GM18520 (cell line): Measurements from ENCODE around the gene GLB1L.
"Not testable (repeated sequence)": the region's sequence is repeated elsewhere in the genome, so short reads cannot be mapped to it uniquely, and the experiment has no call there.

Experiments
- ATAC-seq: cut with Tn5 transposase; IDR thresholded peaks from one replicate; pipeline ENCODE4 v1.9.1; 2021; ENCODE audit not compliant: unreplicated experiment

The GLB1L gene

DNA sequence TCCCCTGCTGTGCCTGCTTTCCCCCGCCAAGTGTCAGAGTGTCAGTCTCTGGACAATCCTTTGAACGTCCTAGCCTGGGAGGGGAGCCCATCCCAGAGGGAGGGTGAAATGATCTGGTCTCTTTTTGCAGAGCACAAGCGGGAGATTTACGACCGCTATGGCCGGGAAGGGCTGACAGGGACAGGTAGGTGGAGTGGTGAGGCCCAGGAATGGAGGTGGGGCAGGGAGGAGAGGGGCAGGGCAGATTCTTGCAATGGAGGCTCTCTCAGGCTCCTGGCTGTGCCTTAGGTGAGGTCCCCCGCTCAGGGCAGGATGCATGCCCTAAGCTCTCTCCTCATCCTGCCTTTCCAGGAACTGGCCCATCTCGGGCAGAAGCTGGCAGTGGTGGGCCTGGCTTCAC lies 36.3 kb upstream of the GLB1L start:
- no peak for ATAC-seq

DNA sequence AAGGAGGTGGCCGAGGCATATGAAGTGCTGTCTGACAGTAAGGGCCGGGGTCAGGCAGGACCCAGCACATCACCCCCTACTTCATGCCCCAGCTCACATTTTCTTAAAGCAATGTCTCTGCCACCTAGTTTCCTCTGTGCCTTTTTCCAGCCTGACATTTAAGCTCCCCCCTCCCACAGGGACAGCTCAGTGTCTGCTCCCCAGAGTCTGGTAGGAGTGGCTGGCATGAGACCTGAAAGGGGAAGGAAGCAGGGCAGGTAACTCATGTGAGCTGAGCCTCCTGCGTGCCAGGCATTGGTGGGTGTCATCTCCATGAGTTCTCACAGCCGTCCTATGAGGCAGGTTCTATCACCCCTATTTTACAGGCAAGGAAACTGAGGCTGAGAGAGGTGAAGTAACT lies 35.4 kb upstream of the GLB1L start:
- ATAC-seq, result no peak

DNA sequence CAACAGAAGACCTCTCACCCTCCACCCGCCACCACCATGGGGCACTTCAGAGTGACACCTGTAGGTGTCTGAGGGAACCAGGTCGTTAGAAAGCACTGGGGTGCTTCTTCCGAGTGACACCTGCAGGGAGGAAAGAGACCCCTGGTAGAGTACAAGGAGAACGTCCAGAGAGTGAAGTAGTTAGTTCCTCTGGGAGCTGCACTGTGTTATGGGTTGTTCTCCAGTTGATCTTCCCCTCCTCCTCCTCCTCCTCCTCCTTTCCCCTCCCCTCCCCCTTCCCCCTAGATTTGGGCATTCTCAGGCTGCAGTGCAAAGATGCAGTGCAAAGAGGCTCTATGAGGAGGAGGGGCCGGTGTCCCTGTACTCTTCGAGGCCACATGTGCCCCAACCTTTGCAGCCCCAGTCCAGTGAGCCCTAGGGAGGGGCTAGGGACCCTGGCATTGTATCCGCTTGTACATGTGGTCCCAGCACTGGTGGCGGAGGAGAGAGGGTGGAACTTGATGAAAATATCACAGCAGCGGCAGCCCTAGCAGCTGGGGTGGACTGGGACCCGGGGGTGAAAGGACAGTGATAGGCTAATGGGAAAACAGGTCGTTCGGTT lies 34.8 kb upstream of the GLB1L start:
- ATAC-seq, result no peak

DNA sequence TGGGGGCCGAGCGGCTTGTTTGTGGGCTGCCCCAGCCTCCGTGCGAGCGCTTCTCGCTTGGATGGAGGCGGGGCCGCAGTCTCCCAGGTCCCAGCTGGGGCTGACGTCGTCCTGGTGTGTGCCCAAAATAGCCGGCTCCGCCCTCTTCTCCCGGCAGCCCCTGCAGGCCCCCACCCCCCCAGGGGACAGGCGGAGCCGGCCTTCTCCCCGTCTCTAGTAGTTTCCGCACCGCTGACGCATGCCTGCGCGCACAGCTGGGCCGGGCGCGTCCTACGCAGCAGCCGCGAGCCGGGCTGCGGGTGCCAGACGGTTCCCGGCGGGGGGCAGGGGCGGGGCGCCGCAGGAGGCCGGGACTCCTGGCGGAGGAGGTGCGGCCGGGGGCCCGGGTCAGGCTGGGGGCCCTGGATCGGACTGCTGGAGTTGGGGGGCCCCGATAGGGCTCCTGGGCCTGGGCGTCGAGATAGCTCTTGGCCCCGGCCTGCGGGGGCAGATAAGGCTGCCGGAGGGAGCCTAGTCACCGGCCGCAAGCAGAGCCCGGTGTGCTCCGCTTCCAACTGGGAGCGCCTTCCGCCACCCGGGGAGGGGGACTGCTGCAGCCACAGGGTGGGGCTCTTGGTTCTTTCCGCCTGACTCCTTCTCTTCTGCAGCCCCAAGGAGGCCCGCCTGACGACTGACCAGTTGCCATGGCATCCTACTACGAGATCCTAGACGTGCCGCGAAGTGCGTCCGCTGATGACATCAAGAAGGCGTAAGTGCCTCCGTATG lies 34.1 kb upstream of the GLB1L start, which contains the start of gene DNAJB2:
DNAJB2 (plus strand) TSS at position 216 of the 765 bp plus-strand sequence; CDS start at position 684, 468 bp downstream.
- ATAC-seq, result peak; percentile 75

DNA sequence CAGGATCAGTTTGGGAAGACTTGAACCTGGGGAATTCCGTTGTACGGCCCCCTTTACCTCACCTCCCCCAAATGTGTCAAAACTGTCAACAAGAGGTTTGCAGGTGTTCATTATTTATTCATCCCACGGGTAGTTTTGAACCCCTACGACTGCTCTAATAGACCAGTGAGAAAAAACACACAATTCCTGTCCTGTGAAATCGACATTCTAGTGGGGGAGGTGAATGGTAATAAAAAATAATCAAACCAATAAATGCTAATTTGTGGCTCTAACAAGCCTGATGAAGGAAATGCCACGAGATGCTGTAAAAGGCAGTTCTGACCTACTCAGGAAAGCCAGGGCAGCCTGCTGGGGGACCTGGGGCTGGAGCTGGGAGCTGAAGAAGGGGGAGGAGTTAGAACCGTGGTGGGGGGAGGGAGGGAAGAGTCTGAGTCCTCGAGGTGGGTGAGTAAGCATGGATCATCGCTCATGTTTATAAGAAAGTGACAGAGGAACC lies 33.5 kb upstream of the GLB1L start:
- ATAC-seq, result peak; percentile 0

DNA sequence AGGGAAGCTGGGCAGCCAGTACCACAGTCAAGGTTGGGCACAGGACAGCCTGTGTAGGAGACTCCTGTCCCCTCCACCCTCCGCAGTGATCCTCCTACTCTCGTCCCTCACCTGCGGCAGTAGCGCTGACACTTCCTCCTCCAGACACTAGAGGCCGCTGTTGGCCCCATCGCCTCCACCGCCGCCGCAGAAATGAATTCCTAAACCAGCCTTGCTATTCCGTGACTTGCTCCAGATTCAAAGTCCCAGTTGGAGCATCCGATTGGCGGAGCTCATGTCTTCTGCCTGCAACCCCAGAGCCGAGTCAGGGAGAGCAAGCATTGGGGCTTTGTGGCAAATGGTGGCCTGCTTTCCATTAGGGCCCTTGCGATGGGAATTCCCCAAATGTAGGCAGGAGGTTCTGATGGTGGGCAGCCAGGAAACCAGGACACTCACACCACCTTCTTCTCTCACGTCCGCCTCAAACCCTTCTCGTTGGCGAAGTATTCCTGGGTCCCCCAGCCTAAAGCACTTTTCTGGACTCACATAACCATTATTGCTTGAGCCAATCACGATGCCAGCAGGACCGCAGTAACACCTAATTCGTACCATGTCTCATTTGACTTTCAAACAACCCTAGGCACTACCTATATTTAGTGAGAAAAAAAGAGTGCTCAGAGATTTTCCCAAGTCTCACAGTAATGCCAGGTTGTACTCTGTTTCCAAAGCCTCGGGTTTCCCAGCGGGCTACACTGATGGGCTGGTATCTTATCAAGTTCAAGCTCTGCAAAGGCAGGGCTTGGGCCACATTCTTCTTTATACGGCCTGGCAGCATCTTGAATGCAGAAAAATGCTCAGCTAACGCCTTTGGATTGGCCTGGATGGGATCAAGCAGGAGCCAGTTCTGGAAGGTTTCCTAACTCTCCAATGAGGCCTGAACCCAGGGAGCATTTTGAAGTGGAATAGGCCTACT lies 32.7 kb upstream of the GLB1L start:
- peak; percentile 12 for ATAC-seq

DNA sequence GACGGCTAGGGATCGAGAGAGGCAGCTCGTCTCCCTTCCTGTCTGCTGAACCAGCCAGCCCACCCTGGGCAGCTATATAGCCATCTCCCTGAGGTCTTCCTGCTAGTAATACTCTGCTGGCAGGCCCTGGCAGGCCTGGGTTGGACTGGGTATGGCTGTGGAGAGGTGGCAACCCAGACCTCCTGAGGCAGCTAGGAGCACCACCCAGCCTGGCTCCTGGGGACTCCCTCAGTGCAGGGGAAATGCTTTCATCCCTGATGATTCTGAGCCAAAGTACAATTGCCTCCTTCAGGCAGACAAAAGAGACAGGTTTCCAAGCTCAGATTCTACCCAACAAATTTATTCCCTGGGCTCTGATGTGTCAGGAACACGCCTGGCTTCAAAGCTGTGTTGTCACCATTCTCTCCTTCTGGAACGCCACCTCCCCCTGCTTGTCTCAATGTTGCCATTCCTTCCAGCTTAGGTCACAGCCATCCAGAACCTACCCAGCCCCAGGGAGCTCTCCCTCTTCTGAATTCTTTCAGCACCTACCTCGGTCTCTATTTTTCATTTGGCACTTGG lies 29.2 kb upstream of the GLB1L start:
- no peak for ATAC-seq

DNA sequence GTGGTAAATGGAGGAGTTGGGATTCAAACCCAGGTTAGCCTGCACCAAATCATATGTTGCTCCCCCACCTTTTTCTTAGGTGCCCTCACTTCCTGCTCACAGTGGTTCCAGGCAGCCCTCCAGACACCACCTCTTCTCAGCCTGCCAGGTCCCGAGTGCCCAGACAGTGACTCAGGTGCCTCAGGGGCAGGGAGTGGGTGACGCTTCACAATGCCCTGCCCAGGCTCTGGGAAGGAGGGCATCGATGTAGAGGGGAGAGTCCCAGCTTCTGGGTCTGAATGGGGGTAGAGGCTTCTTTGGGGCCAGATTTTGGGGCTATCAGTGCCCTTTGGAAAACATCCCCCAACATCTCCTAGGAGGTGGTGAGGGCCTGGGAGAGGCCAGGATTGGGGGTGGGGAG lies 28.7 kb upstream of the GLB1L start:
- ATAC-seq, result no peak

DNA sequence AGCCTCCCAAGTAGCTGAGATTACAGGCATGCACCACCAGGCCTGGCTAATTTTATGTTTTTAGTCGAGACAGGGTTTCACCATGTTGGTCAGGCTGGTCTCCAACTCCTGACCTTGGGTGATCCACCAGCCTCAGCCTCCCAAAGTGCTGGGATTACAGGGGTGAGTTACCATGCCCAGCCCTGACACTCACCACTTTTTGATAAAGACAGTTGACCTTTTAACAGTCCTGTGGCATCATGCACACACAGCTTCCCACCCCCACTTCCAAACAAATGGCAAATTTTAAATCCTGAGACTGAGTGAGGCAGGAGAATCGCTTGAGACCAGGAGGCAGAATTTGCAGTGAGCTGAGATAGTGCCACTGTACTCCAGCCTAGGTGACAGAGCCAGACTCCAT lies 27.8 kb upstream of the GLB1L start:
- no peak for ATAC-seq

DNA sequence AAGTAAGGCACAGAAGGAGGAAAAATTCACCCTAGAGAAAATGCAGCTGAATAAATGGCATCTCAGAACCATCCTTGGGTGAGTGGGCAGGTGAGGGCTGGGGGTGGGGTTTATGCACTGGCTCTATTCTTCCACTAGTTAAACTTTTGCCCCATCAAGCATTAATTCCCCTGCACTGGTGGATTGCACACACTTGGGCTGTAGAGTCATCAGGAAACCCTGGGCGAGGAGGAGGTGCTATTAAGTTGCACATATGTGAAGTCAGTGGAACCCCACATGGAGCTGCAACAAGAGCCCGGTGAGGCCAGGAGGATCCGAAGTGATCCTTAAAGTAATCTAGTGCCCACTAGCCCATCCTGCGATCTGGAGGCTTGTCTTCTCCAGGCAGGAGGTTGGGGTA lies 27.1 kb upstream of the GLB1L start:
- ATAC-seq, result no peak

DNA sequence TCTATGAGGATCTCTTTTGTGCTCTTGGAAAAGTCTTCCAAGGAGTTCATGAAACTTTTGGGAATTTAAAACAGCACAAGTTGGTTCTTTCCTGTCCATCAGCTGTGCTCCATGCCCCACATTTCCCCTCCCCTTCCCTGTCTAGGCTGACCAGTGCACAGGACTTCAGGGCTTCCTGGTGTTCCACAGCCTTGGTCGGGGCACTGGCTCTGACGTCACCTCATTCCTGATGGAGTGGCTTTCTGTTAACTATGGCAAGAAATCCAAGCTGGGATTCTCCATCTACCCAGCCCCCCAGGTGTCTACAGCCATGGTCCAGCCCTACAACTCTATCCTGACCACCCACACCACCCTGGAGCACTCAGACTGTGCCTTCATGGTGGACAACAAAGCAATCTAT lies 25.8 kb upstream of the GLB1L start:
- ATAC-seq, result no peak

DNA sequence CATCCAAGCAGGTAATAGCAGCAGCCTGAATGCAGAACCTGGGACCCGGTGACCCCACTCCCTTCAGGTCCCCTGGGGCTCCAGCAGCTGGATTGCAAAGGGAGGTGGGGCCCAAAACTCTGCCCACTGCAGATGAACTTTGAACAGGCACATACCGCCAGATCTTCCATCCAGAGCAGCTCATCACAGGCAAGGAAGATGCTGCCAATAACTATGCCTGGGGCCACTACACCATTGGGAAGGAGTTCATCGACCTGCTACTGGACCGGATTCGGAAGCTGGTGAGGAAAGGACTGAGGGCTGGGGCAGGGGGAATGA lies 24.8 kb upstream of the GLB1L start:
- ATAC-seq, result no peak

DNA sequence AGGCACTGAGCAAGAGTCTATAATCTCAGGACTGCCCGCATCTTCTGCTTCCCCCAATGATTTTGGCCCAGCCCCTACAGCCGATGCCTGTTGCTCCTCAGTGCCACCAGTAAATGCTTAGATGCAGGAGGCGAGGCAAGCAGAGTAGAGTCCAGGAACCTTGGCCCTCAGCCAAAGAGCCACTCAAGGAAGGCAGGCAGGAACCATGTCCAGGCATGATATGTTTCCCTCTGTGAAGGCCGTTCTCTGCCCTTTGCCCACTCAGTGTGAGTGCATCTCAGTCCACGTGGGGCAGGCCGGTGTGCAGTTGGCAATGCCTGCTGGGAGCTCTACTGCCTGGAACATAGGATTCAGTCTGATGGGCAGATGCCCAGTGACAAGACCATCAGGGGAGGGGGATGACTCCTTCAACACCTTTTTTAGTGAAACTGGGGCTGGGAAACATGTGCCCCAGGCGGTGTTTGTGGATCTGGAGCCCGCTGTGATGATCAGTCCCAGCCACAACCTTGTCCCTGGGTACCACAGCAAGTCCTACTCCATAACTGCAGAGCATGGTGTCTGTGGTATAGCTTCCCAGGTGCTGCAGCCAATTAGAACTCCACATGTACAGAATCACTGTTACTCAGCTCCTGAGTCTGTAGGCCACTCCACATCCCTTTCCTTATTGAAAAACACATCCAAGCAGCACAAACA lies 24.3 kb upstream of the GLB1L start:
- no peak for ATAC-seq

DNA sequence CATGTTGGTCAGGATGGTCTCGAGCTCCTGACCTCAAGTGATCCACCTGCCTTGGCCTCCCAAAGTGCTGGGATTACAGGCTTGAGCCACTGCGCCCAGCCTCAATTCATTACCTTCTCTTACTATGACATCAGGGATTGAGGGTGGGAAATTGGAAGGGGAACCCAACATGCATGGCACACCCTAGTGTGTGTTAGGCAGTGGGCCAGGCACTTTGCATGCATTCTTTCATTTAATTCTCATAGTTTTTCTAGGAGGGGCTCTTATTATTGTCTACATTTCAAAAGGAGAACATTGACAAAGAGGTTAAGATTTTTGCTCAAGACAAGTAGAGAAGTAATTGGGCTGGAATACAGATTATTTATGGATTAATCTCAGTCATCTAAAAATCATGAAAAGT lies 23.1 kb upstream of the GLB1L start:
- no peak for ATAC-seq

DNA sequence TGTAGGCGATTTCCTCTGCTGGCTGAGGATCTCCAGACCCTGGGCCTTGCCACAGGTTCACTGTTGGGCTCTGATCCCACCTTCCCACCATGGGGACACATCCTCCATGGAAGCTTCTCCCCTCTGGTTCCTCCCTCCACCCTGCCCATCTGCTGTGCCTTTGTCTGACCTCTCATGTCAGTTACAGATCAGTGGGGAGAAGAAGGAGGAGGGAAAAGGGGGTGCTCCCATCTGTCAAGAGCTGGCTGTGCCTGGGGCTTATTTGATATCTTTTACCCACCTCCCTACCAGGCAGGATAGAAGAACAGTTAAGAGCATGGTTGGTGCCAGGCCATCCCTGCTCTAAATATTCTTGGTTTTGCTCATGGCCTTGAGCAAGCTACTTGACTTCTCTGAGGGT lies 21.6 kb upstream of the GLB1L start:
- no peak for ATAC-seq

DNA sequence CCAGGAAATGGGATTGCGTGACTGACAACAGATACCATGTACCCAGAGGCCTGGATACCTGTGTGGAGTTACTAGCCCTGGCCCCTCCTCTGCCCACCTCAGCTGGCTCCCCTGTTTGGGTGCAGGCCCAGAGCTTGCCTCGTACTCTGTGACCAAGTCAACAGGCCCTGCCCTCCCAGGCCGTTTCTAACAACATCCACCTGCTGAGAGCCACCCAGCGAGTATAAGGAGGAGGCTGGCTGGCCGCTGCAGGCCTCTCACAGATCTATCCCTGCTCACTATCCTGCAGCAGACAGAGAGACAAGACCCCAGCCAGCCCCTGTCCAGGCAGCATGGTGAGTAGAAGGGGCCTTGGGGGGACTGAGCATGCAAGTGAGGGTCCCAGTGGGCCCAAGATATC lies 21.0 kb upstream of the GLB1L start:
- ATAC-seq, result no peak

DNA sequence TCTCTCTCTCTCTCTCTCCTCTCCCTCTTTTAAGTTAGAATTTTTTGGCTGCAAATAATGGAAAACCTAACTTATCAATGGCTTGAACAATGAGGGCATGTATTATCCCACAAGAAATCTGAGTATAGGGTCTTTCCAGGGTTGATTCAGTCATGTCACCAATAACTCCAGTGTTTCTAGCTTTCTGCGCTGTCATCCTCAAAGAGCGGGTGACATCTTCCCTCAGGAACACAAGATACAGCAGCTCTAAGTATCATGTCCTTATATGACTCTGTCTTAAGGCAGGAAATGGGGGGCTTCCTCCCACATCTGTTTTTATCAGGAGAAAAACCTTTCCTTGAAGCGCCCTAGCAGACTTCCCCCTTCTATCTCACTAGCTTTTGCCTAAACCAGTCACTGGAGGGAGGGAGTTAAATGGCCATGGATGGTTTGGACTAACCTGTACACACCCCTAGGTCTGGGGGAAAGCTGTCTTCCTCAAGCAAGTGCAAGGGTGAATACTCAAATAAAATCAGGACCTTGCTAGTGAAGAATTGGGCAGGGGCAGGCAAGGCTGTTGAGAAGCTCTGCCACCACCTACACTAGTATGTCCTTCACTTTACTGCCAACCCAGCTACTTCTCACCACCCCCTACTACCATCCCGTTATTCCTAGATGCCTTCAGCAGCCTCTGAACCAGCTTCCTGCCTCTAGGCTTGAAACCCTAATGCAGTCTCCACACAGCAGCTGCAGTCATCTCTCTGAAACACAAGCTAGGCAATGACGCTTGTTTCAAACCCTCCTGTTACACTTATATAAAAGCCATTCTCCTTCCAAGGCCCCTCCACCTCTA lies 16.0 kb upstream of the GLB1L start:
- ATAC-seq, result no peak

DNA sequence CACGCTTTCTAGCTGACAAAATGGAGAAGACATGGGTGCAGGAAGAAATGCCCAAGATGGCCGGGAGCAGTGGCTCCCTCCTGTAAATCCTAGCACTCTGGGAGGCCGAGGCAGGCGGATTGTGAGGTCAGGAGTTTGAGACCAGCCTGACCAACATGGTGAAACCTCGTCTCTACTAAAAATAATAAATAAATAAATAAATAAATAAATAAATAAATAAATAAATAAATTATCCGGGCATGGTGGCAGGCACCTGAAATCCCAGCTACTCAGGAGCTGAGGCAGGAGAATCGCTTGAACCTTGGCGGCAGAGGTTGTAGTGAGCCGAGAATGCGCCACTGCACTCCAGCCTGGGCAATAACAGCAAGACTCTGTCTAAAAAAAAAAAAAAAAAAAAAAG lies 13.7 kb upstream of the GLB1L start:
- ATAC-seq, result not testable (repeated sequence)

DNA sequence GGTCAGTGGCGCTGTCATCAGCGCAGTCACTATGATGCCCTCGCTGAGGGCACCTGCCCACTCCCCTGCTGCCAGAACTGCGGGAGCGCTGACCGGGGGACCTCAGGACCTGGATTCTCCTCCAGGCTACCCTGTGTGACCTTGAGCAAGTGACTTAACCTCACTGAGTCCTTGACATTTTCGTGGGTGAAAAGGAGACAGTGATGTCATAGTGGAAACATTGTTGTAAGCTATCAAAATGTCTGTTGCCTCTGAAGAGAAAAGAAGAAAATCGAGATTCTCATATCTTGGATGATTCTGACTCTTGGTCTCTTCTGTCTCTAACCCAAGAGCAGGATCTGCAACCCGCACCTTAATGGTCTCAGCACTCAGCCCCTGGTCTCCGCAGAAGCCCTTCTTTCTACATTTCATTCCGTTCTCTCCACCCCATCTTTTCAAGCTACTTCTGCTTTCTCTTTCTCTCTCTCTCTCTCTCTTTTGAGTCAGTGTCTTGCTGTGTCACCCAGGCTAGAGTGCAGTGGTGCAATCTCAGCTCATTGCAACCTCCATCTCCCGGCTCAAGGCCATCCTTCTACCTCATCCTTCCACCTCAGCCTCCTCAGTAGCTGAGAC lies 9.5 kb upstream of the GLB1L start:
- peak; percentile 16 for ATAC-seq
